HEK293 (cell line): ENCODE results near the gene WNT4.

ENCODE experiments used
- CTCF ChIA-PET: fragments of 350-600 bp; formaldehyde crosslinking; extraction: SDS; loops from one replicate; lab custom pipeline; 2021; ENCODE audit warnings: antibody characterized with exemption; lab: Yijun Ruan, JAX
- POLR2A ChIA-PET: fragments of 300-600 bp; formaldehyde crosslinking; extraction: SDS; loops from one replicate; lab custom pipeline; 2020; ENCODE audit warnings: antibody characterized with exemption, inconsistent platforms; lab: Yijun Ruan, JAX
- H3K27ac ChIP-seq: fragments of 200-500 bp; sonication (Bioruptor generic); 2 replicates; pipeline ENCODE4 v1.5.1; 2014; ENCODE audit warnings: low read depth, low read length, control low read depth, inconsistent platforms; ENCODE audit errors: extremely low read depth
- H3K36me3 ChIP-seq, 2 experiments: fragments of 200-500 bp in 1 of 2; sonication (Bioruptor generic) in 1 of 2; 1 replicate in 1 of 2; 2 replicates in 1 of 2; pipeline ENCODE4 v1.5.1; 2014 to 2017; ENCODE audit warnings: inconsistent platforms in 2 of 2, low read length in 2 of 2; ENCODE audit not compliant: control insufficient read depth in 2 of 2, insufficient read depth in 1 of 2
- H3K4me1 ChIP-seq: fragments of 200-500 bp; sonication (Bioruptor generic); 2 replicates; pipeline ENCODE4 v1.5.1; 2014; ENCODE audit warnings: mild to moderate bottlenecking, low read length, inconsistent platforms; ENCODE audit not compliant: control insufficient read depth, insufficient read depth
- H3K4me3 ChIP-seq: 2 replicates; pipeline ENCODE4 v1.5.1; 2011; ENCODE audit warnings: low read depth, mild to moderate bottlenecking, control low read depth, low read length, moderate library complexity
- H3K9me3 ChIP-seq: fragments of 200-500 bp; sonication (Bioruptor generic); 2 replicates; pipeline ENCODE4 v1.5.1; 2014; ENCODE audit warnings: low read depth, low read length, inconsistent platforms; ENCODE audit not compliant: control insufficient read depth, insufficient read depth
- ELK4 ChIP-seq: IDR thresholded peaks from 2 replicates; pipeline ENCODE4 v1.6.1; 2011; ENCODE audit warnings: mild to moderate bottlenecking, low read depth, low read length, borderline replicate concordance
- KLF10 ChIP-seq: fragments of 450-650 bp; IDR thresholded peaks from 2 replicates; pipeline ENCODE4 v1.5.1; 2018; ENCODE audit warnings: missing biosample characterization, mild to moderate bottlenecking, missing genetic modification characterization
- KLF16 ChIP-seq: fragments of 450-650 bp; formaldehyde crosslinking; IDR thresholded peaks from 2 replicates; pipeline ENCODE4 v1.5.1; 2017; ENCODE audit warnings: missing biosample characterization, missing genetic modification characterization
- MZF1 ChIP-seq: fragments of 450-650 bp; formaldehyde crosslinking; IDR thresholded peaks from 2 replicates; pipeline ENCODE4 v1.5.1; 2017; ENCODE audit warnings: missing biosample characterization, missing genetic modification characterization, borderline replicate concordance
- PRDM6 ChIP-seq: fragments of 450-650 bp; formaldehyde crosslinking; IDR thresholded peaks from 2 replicates; pipeline ENCODE4 v1.5.1; 2017; ENCODE audit warnings: missing biosample characterization, missing genetic modification characterization
- SALL2 ChIP-seq: fragments of 450-650 bp; formaldehyde crosslinking; IDR thresholded peaks from 2 replicates; pipeline ENCODE4 v1.5.0; 2017; ENCODE audit warnings: missing biosample characterization, mild to moderate bottlenecking, missing genetic modification characterization, borderline replicate concordance
- SP2 ChIP-seq: fragments of 450-650 bp; formaldehyde crosslinking; IDR thresholded peaks from 2 replicates; pipeline ENCODE4 v1.5.1; 2016; ENCODE audit warnings: missing biosample characterization, missing genetic modification characterization
- ZBTB10 ChIP-seq: fragments of 450-650 bp; formaldehyde crosslinking; IDR thresholded peaks from 2 replicates; pipeline ENCODE4 v1.5.1; 2016; ENCODE audit warnings: missing biosample characterization, missing genetic modification characterization
- ZBTB20 ChIP-seq: fragments of 450-650 bp; formaldehyde crosslinking; IDR thresholded peaks from 2 replicates; pipeline ENCODE4 v1.5.1; 2016; ENCODE audit warnings: missing biosample characterization, missing genetic modification characterization
- ZNF16 ChIP-seq: fragments of 450-650 bp; formaldehyde crosslinking; IDR thresholded peaks from 2 replicates; pipeline ENCODE4 v1.5.1; 2016; ENCODE audit warnings: low read depth, missing biosample characterization, missing genetic modification characterization
- ZNF202 ChIP-seq: fragments of 450-650 bp; formaldehyde crosslinking; IDR thresholded peaks from 2 replicates; pipeline ENCODE4 v1.5.1; 2016; ENCODE audit warnings: missing biosample characterization, missing genetic modification characterization, borderline replicate concordance
- ZNF221 ChIP-seq: fragments of 450-650 bp; formaldehyde crosslinking; IDR thresholded peaks from 2 replicates; pipeline ENCODE4 v1.5.1; 2017; ENCODE audit warnings: missing biosample characterization, missing genetic modification characterization, borderline replicate concordance
- ZNF274 ChIP-seq, 2 experiments: fragments of 200-500 bp in 1 of 2; fragments of 450-650 bp in 1 of 2; sonication (Bioruptor generic) in 1 of 2; formaldehyde crosslinking in 1 of 2; IDR thresholded peaks; 2 replicates each; pipeline versions ENCODE4 v1.5.1 to v1.6.1; 2014 to 2016; ENCODE audit warnings: borderline replicate concordance in 1 of 2, inconsistent platforms in 1 of 2, low read length in 1 of 2, missing biosample characterization in 1 of 2, missing genetic modification characterization in 1 of 2
- ZNF404 ChIP-seq: fragments of 450-650 bp; formaldehyde crosslinking; IDR thresholded peaks from 2 replicates; pipeline ENCODE4 v1.5.1; 2017; ENCODE audit warnings: missing biosample characterization, missing genetic modification characterization
- ZNF501 ChIP-seq: fragments of 450-650 bp; formaldehyde crosslinking; IDR thresholded peaks from 2 replicates; pipeline ENCODE4 v1.5.1; 2016; ENCODE audit warnings: missing biosample characterization, missing genetic modification characterization
- ZNF529 ChIP-seq: fragments of 450-650 bp; formaldehyde crosslinking; IDR thresholded peaks from 2 replicates; pipeline ENCODE4 v1.5.1; 2017; ENCODE audit warnings: missing genetic modification characterization, missing biosample characterization; ENCODE audit not compliant: insufficient replicate concordance
- ZNF639 ChIP-seq: fragments of 450-650 bp; formaldehyde crosslinking; IDR thresholded peaks from 2 replicates; pipeline ENCODE4 v1.5.1; 2016; ENCODE audit warnings: missing biosample characterization, missing genetic modification characterization
- ZNF664 ChIP-seq: fragments of 450-650 bp; formaldehyde crosslinking; IDR thresholded peaks from 2 replicates; pipeline ENCODE4 v1.5.1; 2016; ENCODE audit warnings: missing biosample characterization, missing genetic modification characterization
- ZNF692 ChIP-seq: fragments of 450-650 bp; formaldehyde crosslinking; IDR thresholded peaks from 2 replicates; pipeline ENCODE4 v1.5.1; 2016; ENCODE audit warnings: missing biosample characterization, missing genetic modification characterization
- ZNF76 ChIP-seq: fragments of 450-650 bp; formaldehyde crosslinking; IDR thresholded peaks from 2 replicates; pipeline ENCODE4; 2016; ENCODE audit warnings: low read depth, missing biosample characterization, missing genetic modification characterization, borderline replicate concordance
- ZNF768 ChIP-seq: fragments of 450-650 bp; formaldehyde crosslinking; IDR thresholded peaks from 2 replicates; pipeline ENCODE4 v1.5.1; 2018; ENCODE audit warnings: missing biosample characterization, mild to moderate bottlenecking, missing genetic modification characterization
- ZNF837 ChIP-seq: fragments of 450-650 bp; formaldehyde crosslinking; IDR thresholded peaks from 2 replicates; pipeline ENCODE4 v1.5.1; 2016; ENCODE audit warnings: missing biosample characterization, missing genetic modification characterization
- ZNF843 ChIP-seq: fragments of 450-650 bp; formaldehyde crosslinking; IDR thresholded peaks from 2 replicates; pipeline ENCODE4 v1.5.1; 2016; ENCODE audit warnings: missing biosample characterization, missing genetic modification characterization

The WNT4 gene

GRCh38 chr1:22123071-22123390 lies 19.9 kb downstream of the WNT4 start:
- POLR2A ChIA-PET = no interaction called here

GRCh38 chr1:22122273-22123070 lies 20.4 kb downstream of the WNT4 start:
- H3K4me3 ChIP-seq = no peak overlapping the region
- H3K36me3 ChIP-seq = peaks cover 0 to 38% of the 10 kb centered on the region in 2 experiments; a peak in 1 of 3 replicates
- no peaks in the 10 kb centered on the region for H3K9me3 ChIP-seq
- TF ChIP-seq ZNF501 (tag by site-specific recombination) (no peak), ZBTB20 (tag by site-specific recombination) (no peak), KLF16 (tag by site-specific recombination) (no peak), ZNF843 (tag by site-specific recombination) (no peak), ZNF274 (IDR thresholded peaks at IDR 0.05; ENCODE audit: low read length) (no peak), ZNF274 (tag by site-specific recombination; IDR thresholded peaks at IDR 0.05; ENCODE audit: borderline replicate concordance) (no peak), ZNF529 (no peak), ZNF202 (tag by site-specific recombination) (no peak), ZNF768 (tag by site-specific recombination) (no peak), ZBTB10 (tag by site-specific recombination) (no peak), ZNF692 (tag by site-specific recombination) (no peak), KLF10 (tag by site-specific recombination) (no peak), MZF1 (tag by site-specific recombination) (no peak)
- H3K4me1 ChIP-seq = 0 out of 2 replicates have a peak, but pooled peaks cover 2% of the 10 kb centered on the region
- ChIA-PET CTCF (interaction anchor here (0.6 kb wide), 2 partner anchors 36 to 67 kb away, joined by 3 to 4 read pairs; no protein-coding TSS in a partner anchor), POLR2A (no interaction called here)
- H3K27ac ChIP-seq = no peak overlapping the region

More at GRCh38 chr1:22123071-22123390, 19.9 kb downstream of the WNT4 start:
- Histone ChIP-seq H3K9me3 (no peaks in the 10 kb centered on the region), H3K36me3 (peaks cover 0 to 32% of the 10 kb centered on the region in 2 experiments; a peak in 1 of 3 replicates), H3K4me1 (no peaks in the 10 kb centered on the region), H3K4me3 (no peak overlapping the region), H3K27ac (no peak overlapping the region)
- CTCF ChIA-PET = interaction anchor here (1.0 kb wide), 1 partner anchor 10 kb away, joined by 3 read pairs; no protein-coding TSS in a partner anchor
- TF ChIP-seq ZNF639 (tag by site-specific recombination) = no peak
- TF ChIP-seq SP2 (tag by site-specific recombination) = no peak
- no peak for TF ChIP-seq ZNF221 (tag by site-specific recombination)
- no peak for TF ChIP-seq ZNF404 (tag by site-specific recombination)
- no peak for TF ChIP-seq ZNF76 (tag by site-specific recombination)
- TF ChIP-seq ELK4 = no peak
- TF ChIP-seq ZNF664 (tag by site-specific recombination) = no peak
- no peak for TF ChIP-seq ZNF837 (tag by site-specific recombination)
- no peak for TF ChIP-seq ZNF16 (tag by site-specific recombination)
- TF ChIP-seq KLF16 (tag by site-specific recombination) = no peak
- TF ChIP-seq SALL2 (tag by site-specific recombination) = no peak
- no peak for TF ChIP-seq PRDM6
